Testis (tissue), 3 donors: ENCODE measurements around the gene SPIRE2. TPM values are rescaled to one million over a fixed set of nuclear protein-coding genes. Genes with fewer than 3 reads are reported as not detected.

Experiments
- DNase-seq: peaks from one replicate; pipeline ENCODE4 v3.0.0-alpha.2; 2019
- H3K27ac ChIP-seq, 2 donors: fragments of 200-600 bp; sonication (generic); one replicate each; pipeline ENCODE4 v1.5.1; 2019
- H3K27me3 ChIP-seq: fragments of 200-600 bp; sonication (generic); one replicate; pipeline ENCODE4 v1.5.1; 2019
- H3K36me3 ChIP-seq: fragments of 200-600 bp; sonication (generic); one replicate; pipeline ENCODE4 v1.5.1; 2017; ENCODE audit warnings: low read depth; ENCODE audit errors: missing control alignments
- H3K4me1 ChIP-seq: fragments of 200-600 bp; sonication (generic); one replicate; pipeline ENCODE4 v1.5.1; 2019
- H3K4me3 ChIP-seq, 2 donors: fragments of 200-600 bp; sonication (generic); one replicate each; pipeline ENCODE4 v1.5.1; 2017 to 2019
- H3K9me3 ChIP-seq: fragments of 200-600 bp; sonication (generic); one replicate; pipeline ENCODE4 v1.5.1; 2017
- POLR2A ChIP-seq: fragments of 450-650 bp; IDR thresholded peaks from one replicate; pipeline ENCODE4 v1.6.1; 2017; ENCODE audit warnings: antibody characterized with exemption, mild to moderate bottlenecking, moderate library complexity
- WGBS, 2 donors: methylation state at CpG; one replicate each; pipeline ENCODE4 v1.1.5; 2018; 5-methylcytosine and 5-hydroxymethylcytosine counted together
- intact Hi-C: fragments of 100-400 bp; cut with DNase I; formaldehyde crosslinking; loops from one replicate; pipeline ENCODE4 v1.15.1; 2023; ENCODE audit warnings: low total_unique reads
- polyA plus RNA-seq: library from polyadenylated mRNA; stranded (reverse); fragments of 350-450 nt; fragmentation: Illumina TruSeq; extraction: RNeasy Lipid Tissue Mini Kit (QIAGEN cat#74804); gene quantifications from one replicate; pipeline ENCODE4 v1.2.3, GENCODE V29; 2014; ENCODE audit warnings: low read depth, low replicate concordance; ENCODE audit not compliant: insufficient read depth
- total RNA-seq, 2 donors: library from RNA; depleted of rRNA; stranded (reverse); fragments of >200 nt; gene quantifications; one replicate each; pipeline ENCODE4 v1.2.3, GENCODE V29; 2016
- TF ChIP-seq, protein P1 (sequence below), 3 experiments: fragments of 450-650 bp in 2 of 3; fragments of 200-600 bp in 1 of 3; sonication (generic) in 1 of 3; IDR thresholded peaks; one replicate each; pipeline ENCODE4 v1.5.1; 2016 to 2019; ENCODE audit warnings: antibody characterized with exemption in 3 of 3, mild to moderate bottlenecking in 2 of 3, moderate library complexity in 1 of 3

SPIRE2 gene
- total and polyA plus RNA-seq, 3 donors from 2014 or later, result 11.5 to 31.3 (median 20.9) TPM

DNA sequence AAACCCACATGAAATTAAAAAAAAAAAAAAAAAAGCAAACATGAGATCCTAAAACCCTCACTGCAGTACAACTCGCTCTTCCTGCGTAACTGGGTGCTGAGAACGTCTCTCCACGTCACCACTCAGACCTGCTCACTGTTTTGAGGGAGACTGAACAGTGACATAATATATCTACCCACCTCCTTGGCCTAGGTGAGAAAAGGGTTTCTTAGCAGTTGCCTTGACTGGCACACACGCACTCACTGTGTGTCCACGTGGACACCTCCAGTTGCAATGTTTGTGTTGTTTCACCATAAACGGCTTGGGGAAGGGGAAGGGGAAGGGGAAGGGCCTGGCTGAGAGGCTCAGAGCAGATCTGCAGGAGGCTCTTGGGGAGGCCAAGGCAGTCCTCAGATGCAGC is 43.9 kb upstream of the SPIRE2 start:
- no peaks in the 10 kb centered on the region for H3K27me3 ChIP-seq
- no peaks in the 10 kb centered on the region for H3K4me1 ChIP-seq
- H3K9me3 ChIP-seq, result no peaks in the 10 kb centered on the region
- TF ChIP-seq, protein P1, sequence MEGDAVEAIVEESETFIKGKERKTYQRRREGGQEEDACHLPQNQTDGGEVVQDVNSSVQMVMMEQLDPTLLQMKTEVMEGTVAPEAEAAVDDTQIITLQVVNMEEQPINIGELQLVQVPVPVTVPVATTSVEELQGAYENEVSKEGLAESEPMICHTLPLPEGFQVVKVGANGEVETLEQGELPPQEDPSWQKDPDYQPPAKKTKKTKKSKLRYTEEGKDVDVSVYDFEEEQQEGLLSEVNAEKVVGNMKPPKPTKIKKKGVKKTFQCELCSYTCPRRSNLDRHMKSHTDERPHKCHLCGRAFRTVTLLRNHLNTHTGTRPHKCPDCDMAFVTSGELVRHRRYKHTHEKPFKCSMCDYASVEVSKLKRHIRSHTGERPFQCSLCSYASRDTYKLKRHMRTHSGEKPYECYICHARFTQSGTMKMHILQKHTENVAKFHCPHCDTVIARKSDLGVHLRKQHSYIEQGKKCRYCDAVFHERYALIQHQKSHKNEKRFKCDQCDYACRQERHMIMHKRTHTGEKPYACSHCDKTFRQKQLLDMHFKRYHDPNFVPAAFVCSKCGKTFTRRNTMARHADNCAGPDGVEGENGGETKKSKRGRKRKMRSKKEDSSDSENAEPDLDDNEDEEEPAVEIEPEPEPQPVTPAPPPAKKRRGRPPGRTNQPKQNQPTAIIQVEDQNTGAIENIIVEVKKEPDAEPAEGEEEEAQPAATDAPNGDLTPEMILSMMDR (IDR thresholded peaks at IDR 0.05), result no peak
- TF ChIP-seq POLR2A, result no peak
- H3K27ac ChIP-seq, result no peak overlapping the region
- WGBS, 2 donors, result 86 to 89% methylated on average over 7 of the region's 7 CpGs
- H3K4me3 ChIP-seq, result no peak overlapping the region
- DNase-seq, result no peak
- intact Hi-C loops, result no loop called here
- H3K36me3 ChIP-seq, result no peaks in the 10 kb centered on the region

GRCh38 chr16:89785523-89786155 is 42.6 kb upstream of the SPIRE2 start:
- no peaks in the 10 kb centered on the region for H3K36me3 ChIP-seq

GRCh38 chr16:89786474-89787364 is 41.6 kb upstream of the SPIRE2 start:
- no peak for TF ChIP-seq POLR2A
- TF ChIP-seq, protein P1 (IDR thresholded peaks at IDR 0.05), result no peak
- Histone ChIP-seq H3K36me3 (no peaks in the 10 kb centered on the region), H3K27ac (no peak overlapping the region), H3K4me3 (no peak overlapping the region), H3K9me3 (no peaks in the 10 kb centered on the region), H3K27me3 (no peaks in the 10 kb centered on the region), H3K4me1 (no peaks in the 10 kb centered on the region)
- no peak for DNase-seq
- 95 to 96% methylated on average over 21 of the region's 21 CpGs for WGBS, 2 donors
- intact Hi-C loops, result no loop called here

More at GRCh38 chr16:89785523-89786155, 42.6 kb upstream of the SPIRE2 start:
- 93 to 96% methylated on average over 11 of the region's 11 CpGs for WGBS, 2 donors
- H3K27me3 ChIP-seq, result no peaks in the 10 kb centered on the region
- intact Hi-C loops, result no loop called here
- H3K9me3 ChIP-seq, result no peaks in the 10 kb centered on the region
- no peak for TF ChIP-seq POLR2A
- TF ChIP-seq, protein P1 (IDR thresholded peaks at IDR 0.05), result no peak
- H3K27ac ChIP-seq, result no peak overlapping the region
- H3K4me3 ChIP-seq, result no peak overlapping the region
- H3K4me1 ChIP-seq, result no peaks in the 10 kb centered on the region
- DNase-seq, result no peak

DNA sequence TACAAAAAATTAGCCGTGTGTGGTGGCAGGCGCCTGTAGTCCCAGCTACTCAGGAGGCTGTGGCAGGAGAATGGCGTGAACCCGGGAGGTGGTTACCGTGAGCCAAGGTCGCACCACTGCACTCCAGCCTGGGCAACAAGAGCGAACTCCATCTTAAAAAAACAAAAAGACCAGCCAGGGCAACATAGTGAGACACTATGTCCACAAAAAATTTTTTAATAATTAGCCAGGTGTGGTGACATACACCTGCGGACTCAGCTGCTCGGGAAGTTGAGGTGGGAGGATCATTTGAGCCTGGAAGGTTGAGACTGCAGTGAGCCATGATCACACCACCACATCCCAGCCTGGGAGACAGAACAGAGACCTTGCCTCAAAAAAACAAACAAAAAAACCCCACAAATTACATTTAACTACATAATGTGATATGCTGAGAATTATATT is 40.9 kb upstream of the SPIRE2 start:
- TF ChIP-seq, protein P1 (IDR thresholded peaks at IDR 0.05), result no peak
- TF ChIP-seq POLR2A, result no peak
- no peak for DNase-seq
- Histone ChIP-seq H3K4me3 (no peak overlapping the region), H3K27me3 (no peaks in the 10 kb centered on the region), H3K4me1 (no peaks in the 10 kb centered on the region), H3K9me3 (no peaks in the 10 kb centered on the region), H3K36me3 (no peaks in the 10 kb centered on the region), H3K27ac (no peak overlapping the region)
- intact Hi-C loops, result no loop called here
- 93% methylated on average over 9 of the region's 9 CpGs for WGBS, 2 donors
